Endothelial cell of umbilical vein (primary cell): ENCODE measurements around the gene APBB2.
A peak's percentile ranks its signal among the peaks of the same experiment; 100 is the strongest.

Experiments
- EZH2 ChIP-seq: IDR thresholded peaks from 2 replicates; pipeline ENCODE4 v1.6.1; 2012; ENCODE audit warnings: borderline replicate concordance, low read depth, mild to moderate bottlenecking, moderate library complexity, low read length, inconsistent platforms; ENCODE audit not compliant: severe bottlenecking
- POLR2A ChIP-seq: IDR thresholded peaks from 2 replicates; pipeline ENCODE4 v1.6.1; 2012; ENCODE audit warnings: low read depth, mild to moderate bottlenecking, control low read depth, low read length
- TF ChIP-seq, protein P1 (sequence below), 2 donors: IDR thresholded peaks; 1 replicate in 1 of 2; 2 replicates in 1 of 2; pipeline ENCODE4 v1.5.1; 2011; ENCODE audit warnings: low read length in 2 of 2, mild to moderate bottlenecking in 2 of 2, moderate library complexity in 2 of 2, control low read depth in 1 of 2, inconsistent platforms in 1 of 2, low read depth in 1 of 2; ENCODE audit not compliant: insufficient read depth in 1 of 2; ENCODE audit errors: extremely low read depth in 1 of 2

DNA sequence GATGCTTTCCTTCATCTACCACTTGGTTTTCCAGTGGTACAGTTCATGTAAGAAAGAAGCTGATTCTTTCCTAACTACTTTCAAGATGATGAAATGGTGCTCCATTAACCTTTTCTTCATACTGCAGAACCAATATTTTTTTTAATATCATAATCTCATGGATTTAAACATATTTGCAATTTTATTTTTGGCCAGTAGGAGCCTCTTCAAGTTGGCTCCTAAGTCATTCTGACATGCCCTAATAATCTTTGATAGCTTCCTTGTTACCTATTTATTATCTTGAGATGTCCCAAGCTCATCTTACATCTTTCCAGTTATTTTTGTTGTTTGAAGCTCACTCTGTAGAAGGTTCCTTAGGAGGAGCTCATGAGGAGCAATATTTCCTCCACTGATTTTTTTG, 170.2 kb downstream of the APBB2 start:
- TF ChIP-seq, protein P1, sequence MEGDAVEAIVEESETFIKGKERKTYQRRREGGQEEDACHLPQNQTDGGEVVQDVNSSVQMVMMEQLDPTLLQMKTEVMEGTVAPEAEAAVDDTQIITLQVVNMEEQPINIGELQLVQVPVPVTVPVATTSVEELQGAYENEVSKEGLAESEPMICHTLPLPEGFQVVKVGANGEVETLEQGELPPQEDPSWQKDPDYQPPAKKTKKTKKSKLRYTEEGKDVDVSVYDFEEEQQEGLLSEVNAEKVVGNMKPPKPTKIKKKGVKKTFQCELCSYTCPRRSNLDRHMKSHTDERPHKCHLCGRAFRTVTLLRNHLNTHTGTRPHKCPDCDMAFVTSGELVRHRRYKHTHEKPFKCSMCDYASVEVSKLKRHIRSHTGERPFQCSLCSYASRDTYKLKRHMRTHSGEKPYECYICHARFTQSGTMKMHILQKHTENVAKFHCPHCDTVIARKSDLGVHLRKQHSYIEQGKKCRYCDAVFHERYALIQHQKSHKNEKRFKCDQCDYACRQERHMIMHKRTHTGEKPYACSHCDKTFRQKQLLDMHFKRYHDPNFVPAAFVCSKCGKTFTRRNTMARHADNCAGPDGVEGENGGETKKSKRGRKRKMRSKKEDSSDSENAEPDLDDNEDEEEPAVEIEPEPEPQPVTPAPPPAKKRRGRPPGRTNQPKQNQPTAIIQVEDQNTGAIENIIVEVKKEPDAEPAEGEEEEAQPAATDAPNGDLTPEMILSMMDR (IDR thresholded peaks at IDR 0.05; ENCODE audit: extremely low read depth in 1 of 2, insufficient read depth in 1 of 2, low read depth in 1 of 2, low read length in 2 of 2) = peak in 1 of 2 donors; percentile 16
- no peak for TF ChIP-seq EZH2
- TF ChIP-seq POLR2A = no peak
